HEK293T (cell line): ENCODE results near the gene PRKCE.

Source experiments
- CTCF ChIA-PET: fragments of 350-600 bp; formaldehyde crosslinking; extraction: SDS; loops from one replicate; lab custom pipeline; 2021; ENCODE audit warnings: antibody characterized with exemption, inconsistent platforms; lab: Yijun Ruan, JAX
- POLR2A ChIA-PET: fragments of 350-600 bp; formaldehyde crosslinking; extraction: SDS; loops from one replicate; lab custom pipeline; 2020; ENCODE audit warnings: antibody characterized with exemption, inconsistent platforms; lab: Yijun Ruan, JAX
- DNase-seq: peaks from one replicate; pipeline ENCODE4 v3.0.0; 2012; ENCODE audit warnings: mixed read lengths; ENCODE audit errors: extremely low spot score
- ARNT ChIP-seq: fragments of 450-650 bp; IDR thresholded peaks from 2 replicates; pipeline ENCODE4 v1.6.1; 2017; ENCODE audit warnings: mild to moderate bottlenecking
- BHLHE40 ChIP-seq: fragments of 450-650 bp; IDR thresholded peaks from 2 replicates; pipeline ENCODE4 v1.6.1; 2016; ENCODE audit warnings: mild to moderate bottlenecking, moderate library complexity, borderline replicate concordance
- CTBP1 ChIP-seq: fragments of 450-650 bp; IDR thresholded peaks from 2 replicates; pipeline ENCODE4 v1.6.1; 2016; ENCODE audit warnings: borderline replicate concordance
- ELF4 ChIP-seq: fragments of 450-650 bp; IDR thresholded peaks from 2 replicates; pipeline ENCODE4 v1.6.1; 2017; ENCODE audit warnings: antibody characterized with exemption
- FOXA1 ChIP-seq: fragments of 450-650 bp; IDR thresholded peaks from 2 replicates; pipeline ENCODE4 v1.6.1; 2016; ENCODE audit warnings: mild to moderate bottlenecking
- FOXK2 ChIP-seq: fragments of 450-650 bp; IDR thresholded peaks from 2 replicates; pipeline ENCODE4 v1.6.1; 2016; ENCODE audit warnings: mild to moderate bottlenecking
- FOXM1 ChIP-seq: fragments of 450-650 bp; IDR thresholded peaks from 2 replicates; pipeline ENCODE4 v1.6.1; 2017; ENCODE audit warnings: mild to moderate bottlenecking, borderline replicate concordance
- HDGF ChIP-seq: fragments of 450-650 bp; IDR thresholded peaks from 2 replicates; pipeline ENCODE4 v1.6.1; 2017; ENCODE audit warnings: antibody characterized with exemption, borderline replicate concordance
- L3MBTL2 ChIP-seq: fragments of 450-650 bp; conservative IDR thresholded peaks from 2 replicates; pipeline ENCODE4 v1.6.1; 2016; ENCODE audit warnings: mild to moderate bottlenecking
- LEF1 ChIP-seq: fragments of 450-650 bp; IDR thresholded peaks from 2 replicates; pipeline ENCODE4 v1.6.1; 2017; ENCODE audit warnings: mild to moderate bottlenecking, borderline replicate concordance
- NFRKB ChIP-seq: fragments of 450-650 bp; IDR thresholded peaks from 2 replicates; pipeline ENCODE4 v1.6.1; 2016; ENCODE audit warnings: mild to moderate bottlenecking, moderate library complexity
- SP1 ChIP-seq: fragments of 450-650 bp; IDR thresholded peaks from 2 replicates; pipeline ENCODE4 v1.6.1; 2017
- SUZ12 ChIP-seq: fragments of 450-650 bp; IDR thresholded peaks from 2 replicates; pipeline ENCODE4 v1.6.1; 2016; ENCODE audit warnings: mild to moderate bottlenecking
- TARDBP ChIP-seq: fragments of 450-650 bp; IDR thresholded peaks from 2 replicates; pipeline ENCODE4 v1.6.1; 2016
- ZNF384 ChIP-seq: fragments of 450-650 bp; IDR thresholded peaks from 2 replicates; pipeline ENCODE4 v1.6.1; 2016
- TF ChIP-seq, protein P1 (sequence below): fragments of 450-650 bp; IDR thresholded peaks from 2 replicates; pipeline ENCODE4 v1.6.1; 2016

PRKCE gene

DNA sequence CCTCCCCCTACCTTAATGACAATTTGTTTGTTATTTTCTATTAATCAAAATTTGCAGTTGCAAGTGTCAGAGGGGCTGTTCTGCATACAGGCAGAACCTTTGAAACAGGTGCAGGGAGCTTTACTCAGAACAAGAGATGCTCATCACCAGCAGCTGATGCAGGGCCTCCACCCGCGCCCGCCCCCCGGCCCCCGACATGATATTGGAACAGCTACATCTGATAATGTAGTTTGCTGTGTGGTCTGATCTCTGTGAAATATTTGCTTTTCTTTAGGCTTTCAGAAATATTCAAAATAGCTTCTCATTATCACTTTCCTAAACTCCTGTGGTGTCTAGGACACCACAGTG is 130.0 kb downstream of the PRKCE start:
- DNase-seq: no peak
- TF ChIP-seq ZNF384: no peak
- TF ChIP-seq, protein P1, sequence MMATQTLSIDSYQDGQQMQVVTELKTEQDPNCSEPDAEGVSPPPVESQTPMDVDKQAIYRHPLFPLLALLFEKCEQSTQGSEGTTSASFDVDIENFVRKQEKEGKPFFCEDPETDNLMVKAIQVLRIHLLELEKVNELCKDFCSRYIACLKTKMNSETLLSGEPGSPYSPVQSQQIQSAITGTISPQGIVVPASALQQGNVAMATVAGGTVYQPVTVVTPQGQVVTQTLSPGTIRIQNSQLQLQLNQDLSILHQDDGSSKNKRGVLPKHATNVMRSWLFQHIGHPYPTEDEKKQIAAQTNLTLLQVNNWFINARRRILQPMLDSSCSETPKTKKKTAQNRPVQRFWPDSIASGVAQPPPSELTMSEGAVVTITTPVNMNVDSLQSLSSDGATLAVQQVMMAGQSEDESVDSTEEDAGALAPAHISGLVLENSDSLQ: no peak
- TF ChIP-seq ARNT: no peak
- no peak for TF ChIP-seq FOXA1
- TF ChIP-seq BHLHE40: no peak
- TF ChIP-seq NFRKB: no peak
- TF ChIP-seq ELF4: no peak
- TF ChIP-seq L3MBTL2: no peak
- no peak for TF ChIP-seq CTBP1
- no peak for TF ChIP-seq TARDBP
- TF ChIP-seq HDGF: no peak
- TF ChIP-seq SP1: no peak
- TF ChIP-seq LEF1: no peak
- TF ChIP-seq SUZ12: no peak
- TF ChIP-seq FOXM1: no peak
- POLR2A ChIA-PET: no interaction called here
- CTCF ChIA-PET: no interaction called here

DNA sequence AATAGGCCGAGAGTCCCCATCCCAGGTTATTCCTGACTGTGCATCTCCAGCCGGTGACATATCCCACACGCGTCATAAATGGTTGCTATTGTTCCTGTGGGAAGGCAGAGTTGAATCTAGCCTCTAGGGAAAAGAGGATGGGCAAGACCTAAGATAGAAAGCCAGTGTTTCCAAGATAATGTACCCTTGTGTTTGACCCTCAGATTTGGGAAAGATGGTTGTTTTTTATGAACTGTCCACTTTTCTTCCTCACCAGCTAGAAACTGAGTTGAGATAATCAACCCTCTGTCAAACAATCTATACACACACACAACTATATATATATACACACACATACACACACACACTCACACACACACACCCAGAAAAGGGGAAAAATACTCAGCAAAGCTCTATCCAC is 131.0 kb downstream of the PRKCE start:
- no peak for DNase-seq
- POLR2A ChIA-PET: no interaction called here
- CTCF ChIA-PET: interaction anchor here (0.6 kb wide), 1 partner anchor 159 kb away, joined by 3 read pairs; no protein-coding TSS in a partner anchor
- TF ChIP-seq BHLHE40 (no peak), LEF1 (no peak), ARNT (no peak), SP1 (no peak), L3MBTL2 (no peak), FOXM1 (no peak), ELF4 (no peak), FOXA1 (no peak), TARDBP (no peak), HDGF (no peak), NFRKB (no peak), FOXK2 (no peak), ZNF384 (no peak), SUZ12 (no peak), CTBP1 (no peak)
- TF ChIP-seq, protein P1: no peak

DNA sequence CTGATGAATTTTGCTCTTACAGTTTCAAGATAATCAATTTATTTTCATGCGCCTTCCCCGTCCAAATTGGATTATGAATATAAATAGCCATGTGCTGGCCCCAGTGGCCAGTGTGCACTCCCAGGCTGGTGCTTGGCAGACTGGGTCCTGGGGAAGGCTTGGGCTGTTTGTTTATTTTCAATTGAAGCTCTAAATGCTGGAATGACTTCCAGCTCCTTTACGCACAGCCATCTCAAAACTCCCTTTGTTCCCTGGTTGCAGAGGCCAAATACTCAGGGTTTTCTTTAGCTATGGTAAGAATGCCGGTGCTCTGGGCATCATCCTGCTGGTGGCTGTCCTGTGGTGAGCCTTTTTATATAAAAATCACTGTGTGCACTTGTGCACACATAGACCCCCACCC is 131.5 kb downstream of the PRKCE start:
- ChIA-PET CTCF (interaction anchor here (0.6 kb wide), 1 partner anchor 160 kb away, joined by 3 read pairs; no protein-coding TSS in a partner anchor), POLR2A (no interaction called here)
- no peak for DNase-seq
- TF ChIP-seq SP1: no peak
- TF ChIP-seq ARNT: no peak
- no peak for TF ChIP-seq FOXA1
- no peak for TF ChIP-seq CTBP1

DNA sequence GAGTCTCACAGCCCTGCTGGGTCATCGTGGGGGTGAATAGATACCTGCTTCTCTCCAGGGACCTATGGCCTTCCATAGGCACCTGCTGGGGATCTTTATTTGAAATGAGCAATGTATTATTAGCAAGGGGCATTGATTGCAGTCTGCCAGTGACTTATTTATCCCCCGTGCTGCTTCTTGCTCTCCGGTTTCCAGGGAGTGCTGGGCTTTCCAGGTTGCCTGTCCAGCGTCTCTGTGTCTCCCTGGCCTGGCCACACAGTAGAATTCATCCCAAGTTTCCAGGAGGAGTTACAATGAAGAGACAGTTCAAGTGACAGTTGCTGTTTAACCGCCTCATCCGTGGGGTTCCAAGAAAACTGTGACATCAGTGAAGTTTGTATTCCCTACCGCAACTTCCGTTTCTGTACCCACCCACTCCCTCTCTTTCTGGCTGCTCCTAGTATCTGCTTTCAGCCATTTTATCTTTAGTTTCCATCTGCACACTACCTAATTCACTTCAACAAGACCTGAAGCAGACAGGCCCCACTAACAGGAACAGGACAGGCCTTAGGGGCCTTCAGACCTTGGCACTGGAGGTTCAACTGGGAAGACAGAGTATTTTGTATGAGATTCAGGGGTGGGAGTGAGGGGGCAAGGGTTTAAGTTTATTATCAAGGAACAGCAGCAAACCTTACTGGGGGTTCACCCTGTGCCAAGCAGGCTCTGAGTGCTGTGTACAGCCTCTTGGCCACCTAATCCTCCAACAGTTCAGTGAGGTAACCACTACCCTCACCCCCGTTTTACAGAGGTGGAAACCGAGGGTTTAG is 134.8 kb downstream of the PRKCE start:
- TF ChIP-seq ELF4 (no peak), ZNF384 (no peak), SP1 (no peak), LEF1 (no peak), CTBP1 (no peak), FOXK2 (no peak), TARDBP (no peak), SUZ12 (no peak), FOXA1 (no peak), HDGF (no peak)
- TF ChIP-seq, protein P1: no peak
- CTCF ChIA-PET: interaction anchor here (0.6 to 1.1 kb wide), 2 partner anchors 8 to 16 kb away, joined by 3 read pairs; no protein-coding TSS in a partner anchor
- POLR2A ChIA-PET: no interaction called here
- DNase-seq: no peak

DNA sequence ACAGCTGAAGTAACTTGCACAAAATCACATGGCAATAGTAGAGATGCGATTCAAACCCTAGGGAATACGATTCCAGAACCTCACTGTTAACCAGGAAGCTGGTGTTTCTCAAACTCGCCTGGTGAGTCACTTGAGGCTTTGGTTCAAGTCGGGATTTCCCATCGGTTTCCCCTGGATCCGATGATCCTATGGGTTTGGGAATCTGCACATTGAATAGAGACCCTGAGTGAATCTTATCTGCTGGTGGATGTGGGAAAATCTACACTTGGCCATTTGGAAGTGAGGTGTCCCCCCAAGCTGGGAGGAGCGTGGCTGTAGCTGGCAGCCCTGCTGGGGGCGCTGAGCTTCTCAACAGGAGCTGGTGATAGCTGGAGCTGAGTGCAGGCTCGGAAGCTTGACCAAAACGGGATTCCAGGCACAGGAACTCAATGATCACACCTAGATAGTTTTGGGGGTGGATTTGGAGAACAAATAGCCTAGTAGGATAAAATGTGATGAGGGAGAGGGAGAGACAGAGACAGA is 135.4 kb downstream of the PRKCE start:
- ChIA-PET CTCF (interaction anchor here (0.6 to 1.1 kb wide), 2 partner anchors 8 to 15 kb away, joined by 3 read pairs; no protein-coding TSS in a partner anchor), POLR2A (no interaction called here)
- no peak for DNase-seq
- TF ChIP-seq HDGF: no peak
- TF ChIP-seq CTBP1: no peak
- no peak for TF ChIP-seq LEF1
- TF ChIP-seq FOXA1: no peak
- no peak for TF ChIP-seq BHLHE40
- TF ChIP-seq, protein P1: no peak
- TF ChIP-seq TARDBP: no peak
- TF ChIP-seq ARNT: no peak
- no peak for TF ChIP-seq ELF4
- no peak for TF ChIP-seq SUZ12
- TF ChIP-seq FOXM1: no peak
